NCI-H526 (cell line): ENCODE measurements around the gene PHF3.

Experiments used
- DNase-seq, 2 experiments: peaks; one replicate each; lab custom pipeline; 2025; lab: John Stamatoyannopoulos, UW

PHF3 gene

DNA sequence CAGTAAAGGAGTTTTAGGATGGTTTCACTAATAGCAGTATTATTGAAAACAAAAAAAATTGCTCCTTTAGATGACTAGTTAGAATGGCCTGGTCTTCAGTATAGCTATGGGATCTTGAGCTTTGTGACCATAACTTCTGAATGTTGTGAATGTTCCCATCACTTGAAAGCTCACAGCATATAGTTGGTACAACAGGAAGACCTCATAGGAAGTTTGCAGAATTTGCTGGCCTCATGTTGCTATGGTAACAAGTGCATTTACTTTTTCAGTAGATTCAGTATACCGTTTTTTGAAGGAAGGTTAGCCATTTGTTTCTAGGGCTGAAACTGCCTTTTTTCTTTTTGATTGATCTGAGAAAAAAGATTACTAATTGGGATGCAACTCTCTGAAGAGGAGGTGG lies 8.3 kb downstream of the PHF3 start:
- DNase-seq, result no peak

- DNase-seq, result no peak
Measured at GRCh38 chr6:63644668-63645326, 9.2 kb downstream of the PHF3 start.

DNA sequence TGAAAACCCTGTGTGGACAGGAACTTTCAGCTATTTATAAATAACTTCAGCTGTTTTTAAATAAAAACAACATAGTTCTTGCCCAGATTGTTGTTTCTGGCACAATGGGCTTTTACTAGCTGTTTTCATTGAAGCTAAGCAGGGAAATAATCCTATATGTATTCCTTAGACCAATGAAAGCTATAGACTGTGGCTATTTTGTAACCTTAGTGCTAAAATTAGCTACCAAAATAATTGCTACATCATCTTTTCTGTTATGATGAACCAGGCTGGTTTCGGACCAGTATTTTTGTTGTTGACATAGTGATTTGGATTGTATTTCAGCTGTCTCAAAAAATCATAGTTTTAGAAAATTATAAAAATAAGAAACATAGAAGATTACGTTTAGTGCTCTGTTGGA lies 13.7 kb downstream of the PHF3 start:
- no peak for DNase-seq

DNA sequence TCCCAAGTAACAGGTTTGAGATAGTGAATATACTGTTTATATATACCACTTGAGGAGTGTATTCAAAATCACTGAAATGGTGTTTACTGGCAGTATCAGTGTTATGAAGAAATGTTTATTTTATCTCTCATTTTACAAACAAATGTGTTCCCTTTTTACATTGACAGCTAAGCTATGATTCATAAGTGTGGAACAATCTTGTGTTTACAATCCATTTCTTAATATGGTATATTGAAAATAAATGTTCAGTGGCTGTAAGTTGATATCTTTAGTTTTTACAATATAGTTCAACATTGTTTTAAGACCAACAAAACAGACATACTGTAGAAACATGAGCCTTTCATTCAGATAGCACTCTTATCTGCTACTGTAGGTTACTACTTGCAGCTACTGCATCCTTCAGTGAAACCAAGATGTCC lies 14.3 kb downstream of the PHF3 start:
- DNase-seq, result no peak

- no peak for DNase-seq
Measured at GRCh38 chr6:63652980-63653379, 17.4 kb downstream of the PHF3 start.

GRCh38 chr6:63660757-63661156 lies 25.2 kb downstream of the PHF3 start:
- DNase-seq, result no peak

- no peak for DNase-seq
Measured at GRCh38 chr6:63661769-63662168, 26.2 kb downstream of the PHF3 start.

DNA sequence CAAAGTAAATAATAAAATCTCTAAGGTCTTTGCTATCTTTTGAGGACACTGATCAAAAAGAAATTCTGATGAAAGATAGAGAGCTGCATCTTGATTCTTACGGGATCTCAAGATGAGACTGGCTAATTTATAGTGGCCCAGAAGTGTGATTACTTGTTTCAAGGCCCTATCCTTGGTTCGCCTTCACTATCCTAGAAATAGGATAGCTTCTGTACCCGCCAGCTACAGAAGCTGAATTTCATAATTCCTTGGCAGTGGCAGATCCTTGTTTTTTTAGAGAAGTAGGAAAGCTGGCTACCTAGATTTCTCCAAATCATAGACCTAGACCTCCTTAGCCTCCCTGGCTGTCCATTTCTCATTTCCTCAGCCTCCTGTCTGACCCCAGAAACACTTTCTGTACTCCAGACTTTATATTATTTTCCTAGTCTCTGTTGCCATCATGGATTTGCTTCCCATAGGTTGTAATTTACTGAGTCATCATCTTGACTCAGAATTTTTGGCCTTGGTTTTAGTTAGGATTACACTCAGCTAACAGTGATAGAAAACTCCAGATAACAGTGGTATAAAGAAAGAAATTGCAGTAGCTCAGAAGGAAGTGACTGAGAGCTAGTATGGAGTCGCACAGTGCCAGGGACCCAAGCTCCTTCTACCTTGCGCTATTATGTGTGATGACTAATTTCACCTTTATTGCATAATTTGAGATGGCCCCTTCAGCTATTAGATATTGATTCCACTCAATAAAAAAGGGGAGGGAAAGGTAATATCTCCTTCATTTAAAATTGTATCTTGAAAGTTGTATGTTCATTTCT lies 27.7 kb downstream of the PHF3 start:
- DNase-seq, result no peak

- no peak for DNase-seq
Measured at GRCh38 chr6:63663956-63664281, 28.3 kb downstream of the PHF3 start.

- DNase-seq, result no peak
Measured at GRCh38 chr6:63671098-63671754, 35.6 kb downstream of the PHF3 start.

- DNase-seq, result no peak
Measured at GRCh38 chr6:63672582-63673129, 37.1 kb downstream of the PHF3 start.

DNA sequence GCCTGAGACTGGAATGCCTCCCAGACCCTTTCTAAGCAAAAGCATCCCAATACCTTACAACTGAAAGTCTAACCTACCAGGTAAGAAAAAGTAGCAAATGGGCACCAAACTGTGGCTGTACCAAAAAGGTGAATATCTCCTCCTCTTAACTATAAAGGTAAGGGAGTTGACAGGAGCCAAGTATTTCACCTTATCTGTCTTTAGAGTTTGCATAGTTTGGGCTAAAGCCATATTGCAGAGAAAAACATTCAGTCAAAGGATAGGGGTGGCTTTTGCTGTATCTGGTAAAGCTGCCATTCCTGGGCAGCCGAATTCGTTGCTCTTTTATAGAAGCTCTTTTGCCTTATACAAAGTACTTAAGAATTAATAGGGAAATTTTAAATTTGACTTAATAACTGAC lies 38.1 kb downstream of the PHF3 start:
- no peak for DNase-seq

- DNase-seq, result no peak
Measured at GRCh38 chr6:63674635-63675034, 39.0 kb downstream of the PHF3 start.

DNA sequence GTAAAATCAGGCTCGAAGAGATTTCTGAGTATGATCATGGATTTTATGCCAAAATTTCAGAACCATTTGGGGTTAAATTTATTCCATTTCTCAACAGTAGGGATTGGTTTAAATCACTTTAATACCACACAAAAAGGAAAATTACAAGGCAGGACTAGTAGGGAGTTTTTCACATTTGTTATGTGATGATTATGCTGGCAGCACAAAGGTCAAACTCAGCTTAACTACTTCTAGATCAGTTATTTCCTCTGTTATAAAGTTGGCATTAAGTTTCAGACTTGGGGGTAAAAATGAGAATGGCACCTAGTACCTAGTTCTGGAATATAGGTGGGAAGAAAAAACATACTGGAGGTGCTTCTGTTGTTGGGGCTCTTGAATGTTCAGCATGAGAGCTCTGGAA lies 39.5 kb downstream of the PHF3 start:
- no peak for DNase-seq

DNA sequence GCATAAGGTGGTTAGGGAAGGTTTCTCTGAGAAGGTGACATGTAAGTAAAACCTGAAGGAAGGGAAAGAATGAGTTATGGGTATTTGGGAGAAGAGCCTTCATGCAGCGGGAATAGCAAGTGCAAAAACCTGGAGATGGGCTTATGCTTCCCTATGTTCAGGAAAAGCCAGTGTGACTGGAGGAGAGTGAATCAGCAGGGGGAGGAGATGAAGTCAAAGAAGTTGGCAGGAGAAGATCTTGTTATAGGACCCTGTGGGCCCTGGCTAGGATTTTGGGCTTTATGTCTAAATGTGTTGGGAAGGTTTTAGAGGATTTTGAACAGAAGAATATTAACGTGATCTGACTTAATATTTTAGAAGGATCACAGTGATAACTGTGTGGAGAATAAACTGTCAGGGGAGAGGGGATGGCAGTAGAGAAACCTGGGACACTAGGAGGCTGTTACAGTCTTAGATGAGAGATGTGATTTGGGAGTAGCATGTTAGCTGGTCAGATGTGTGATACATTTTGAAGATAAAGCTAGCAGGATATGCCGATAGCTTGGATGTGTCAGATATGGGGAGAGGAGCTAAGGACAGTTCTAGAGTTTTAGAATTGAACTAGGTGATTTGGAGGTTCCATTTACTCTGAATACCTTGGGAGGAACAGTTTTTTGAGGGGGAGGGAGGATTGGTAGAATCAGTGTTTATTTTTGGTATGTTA lies 41.0 kb downstream of the PHF3 start:
- no peak for DNase-seq

- DNase-seq, result no peak
Measured at GRCh38 chr6:63677282-63677681, 41.7 kb downstream of the PHF3 start.

DNA sequence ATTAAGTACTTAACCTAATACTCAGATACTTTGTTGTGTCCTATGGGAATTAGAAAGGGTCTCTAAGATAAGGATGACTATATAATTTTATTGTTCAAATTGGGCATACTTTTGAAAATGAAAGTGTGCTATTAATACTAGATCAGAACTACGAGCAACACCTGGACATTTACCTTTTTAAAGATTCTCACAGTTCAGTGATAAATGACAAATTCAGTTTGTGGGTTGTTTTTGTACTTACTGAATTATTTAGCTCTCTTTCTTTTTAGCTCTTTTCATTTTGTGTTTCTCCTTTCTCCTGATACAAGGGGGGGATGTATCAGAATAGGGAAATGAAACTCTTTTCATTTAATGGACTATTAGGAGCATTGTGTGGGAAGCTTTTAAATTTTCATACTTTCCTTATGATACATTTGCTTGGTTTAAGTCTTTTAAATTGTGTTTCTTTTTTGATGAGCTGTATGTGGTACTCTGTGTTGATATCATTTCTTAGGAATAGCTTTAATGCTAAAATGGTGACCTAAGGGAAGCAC lies 47.5 kb downstream of the PHF3 start:
- DNase-seq, result no peak

- DNase-seq, result no peak
Measured at GRCh38 chr6:63685446-63686379, 50.1 kb downstream of the PHF3 start.

GRCh38 chr6:63689421-63689820 lies 53.8 kb downstream of the PHF3 start:
- DNase-seq, result no peak

DNA sequence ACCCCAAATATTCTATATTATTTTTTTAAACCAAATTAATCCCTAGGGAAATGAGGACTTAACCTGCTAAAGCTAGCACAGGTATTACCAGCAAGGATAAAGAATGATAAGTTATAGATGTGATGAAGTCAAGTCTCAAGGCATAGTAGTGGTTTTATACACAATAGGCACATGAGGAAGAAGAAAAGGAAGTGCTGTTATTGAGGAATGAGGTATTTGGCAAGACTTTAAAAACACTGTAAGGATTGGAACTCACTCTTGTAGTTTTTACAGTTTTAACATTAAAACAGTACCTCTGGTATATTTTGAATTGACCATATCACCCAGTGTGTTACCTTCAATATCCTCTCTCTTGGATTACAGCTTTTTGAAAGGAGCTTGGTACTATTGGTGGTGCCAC lies 54.6 kb downstream of the PHF3 start:
- no peak for DNase-seq

- no peak for DNase-seq
Measured at GRCh38 chr6:63705707-63706106, 70.1 kb downstream of the PHF3 start.
